ENCODE data around the gene COX11. TPM values are rescaled to one million over a fixed set of nuclear protein-coding genes. Genes with fewer than 3 reads are reported as not detected.

Gene COX11
- polyA plus RNA-seq, 1 of the 3 experiments (the other 2 are of a cell fraction) = 85.8 TPM

GRCh38 chr17:54983260-54983659 lies 14.8 kb upstream of the COX11 start:
- TF ChIP-seq GABPA (IDR thresholded peaks at IDR 0.05; ENCODE audit: low read depth) (no peak), RAD21 (IDR thresholded peaks at IDR 0.05; ENCODE audit: low read length) (no peak), SMC3 (IDR thresholded peaks at IDR 0.05; ENCODE audit: low read depth, low read length) (no peak), EZH2phosphoT487 (IDR thresholded peaks at IDR 0.05; ENCODE audit: borderline replicate concordance, low read depth) (no peak), USF1 (IDR thresholded peaks at IDR 0.05; ENCODE audit: borderline replicate concordance, low read depth) (no peak), PBX3 (IDR thresholded peaks at IDR 0.05) (no peak), RXRA (IDR thresholded peaks at IDR 0.05; ENCODE audit: borderline replicate concordance, low read depth) (no peak), JUND (IDR thresholded peaks at IDR 0.05) (no peak), NRF1 (IDR thresholded peaks at IDR 0.05; ENCODE audit: low read depth, low read length) (no peak), FOXJ3 (CRISPR knock-in tag; IDR thresholded peaks at IDR 0.05) (no peak), MEF2A (IDR thresholded peaks at IDR 0.05; ENCODE audit: borderline replicate concordance, low read depth) (no peak), CTCF (IDR thresholded peaks at IDR 0.05) (no peak), RCOR1 (IDR thresholded peaks at IDR 0.05; ENCODE audit: low read length) (no peak), USF2 (IDR thresholded peaks at IDR 0.05; ENCODE audit: borderline replicate concordance, low read depth, low read length) (no peak)
- Histone ChIP-seq H3K9me3 (peaks cover 6% of the 10 kb centered on the region; the same call in 1 of the 2 replicates), H3K9ac (no peak overlapping the region), H3K27me3 (ENCODE audit: insufficient read depth) (no peaks in the 10 kb centered on the region), H3K9me2 (no peaks in the 10 kb centered on the region), H3K4me3 (ENCODE audit: low read depth in 2 of 2, low read length in 1 of 2) (no peak overlapping the region), H3F3A (replicated peaks; ENCODE audit: insufficient read depth) (peaks cover 17% of the 10 kb centered on the region), H2AFZ (ENCODE audit: low read depth) (no peak overlapping the region), H3K4me2 (no peak overlapping the region), H3K36me3 (replicated peaks in 1 of 2; ENCODE audit: control insufficient read depth in 1 of 2, insufficient read depth in 2 of 2, low read length in 1 of 2) (peaks cover 14 to 16% of the 10 kb centered on the region in 2 experiments), H3K27ac (ENCODE audit: low read depth in 2 of 2, low read length in 1 of 2) (no peak overlapping the region), H3K79me2 (ENCODE audit: insufficient read depth) (peaks cover 8% of the 10 kb centered on the region), H4K20me1 (ENCODE audit: insufficient read depth) (no peaks in the 10 kb centered on the region), H3K4me1 (ENCODE audit: control insufficient read depth in 1 of 2, insufficient read depth in 2 of 2, low read depth in 1 of 2, low read length in 1 of 2) (peaks cover 0 to 15% of the 10 kb centered on the region in 2 experiments; a peak in 2 of 4 replicates)
- no peak for DNase-seq
- POLR2A ChIA-PET = no interaction called here
- CTCF ChIA-PET = interaction anchor here (2.6 kb wide), 1 partner anchor 10 kb away, joined by 9 read pairs; no protein-coding TSS in a partner anchor

Measured in SK-N-SH (cell line).